HepG2 (cell line): ENCODE results near the gene GRHPR. TPM values are rescaled to one million over a fixed set of nuclear protein-coding genes. Genes with fewer than 3 reads are reported as not detected.

Source experiments
- HDAC2 ChIP-seq: sonication (generic); formaldehyde crosslinking; IDR thresholded peaks from 2 replicates; pipeline ENCODE4 v1.4.0; 2020; ENCODE audit warnings: missing genetic modification reagents
- HOXA5 ChIP-seq: sonication (generic); formaldehyde crosslinking; IDR thresholded peaks from 2 replicates; pipeline ENCODE4 v1.4.0; 2020; ENCODE audit warnings: missing genetic modification reagents
- NAIF1 ChIP-seq: sonication (generic); formaldehyde crosslinking; IDR thresholded peaks from 2 replicates; pipeline ENCODE4 v1.5.0; 2020; ENCODE audit warnings: mild to moderate bottlenecking, missing genetic modification reagents, borderline replicate concordance
- RAD21 ChIP-seq: fragments of 450-650 bp; formaldehyde crosslinking; IDR thresholded peaks from 2 replicates; pipeline ENCODE4 v1.5.0; 2020; ENCODE audit warnings: mild to moderate bottlenecking
- TAF1 ChIP-seq: sonication (generic); formaldehyde crosslinking; IDR thresholded peaks from 2 replicates; pipeline ENCODE4 v1.4.0; 2020; ENCODE audit warnings: missing genetic modification reagents
- YY1 ChIP-seq: IDR thresholded peaks from 2 replicates; pipeline ENCODE4 v1.6.1; 2011; ENCODE audit warnings: low read length, low read depth, moderate library complexity, mild to moderate bottlenecking; ENCODE audit not compliant: insufficient read depth, insufficient replicate concordance
- ZBED4 ChIP-seq: sonication (generic); formaldehyde crosslinking; IDR thresholded peaks from 2 replicates; pipeline ENCODE4 v1.4.0; 2020; ENCODE audit warnings: missing genetic modification reagents, borderline replicate concordance
- ZFP91 ChIP-seq: sonication (generic); formaldehyde crosslinking; IDR thresholded peaks from 2 replicates; pipeline ENCODE4 v1.9.0; 2022; ENCODE audit warnings: missing genetic modification reagents, mild to moderate bottlenecking, borderline replicate concordance
- ZMAT5 ChIP-seq: sonication (generic); formaldehyde crosslinking; IDR thresholded peaks from 2 replicates; pipeline ENCODE4 v1.5.0; 2020; ENCODE audit warnings: mild to moderate bottlenecking, low read depth, missing genetic modification reagents, borderline replicate concordance
- ZNF205 ChIP-seq: IDR thresholded peaks from 2 replicates; pipeline ENCODE4 v1.6.1; 2018; ENCODE audit warnings: missing biosample characterization, missing genetic modification reagents
- ZNF280D ChIP-seq: sonication (generic); formaldehyde crosslinking; IDR thresholded peaks from 2 replicates; pipeline ENCODE4 v1.5.1; 2020; ENCODE audit warnings: mild to moderate bottlenecking, missing genetic modification reagents
- ZNF335 ChIP-seq: sonication (generic); formaldehyde crosslinking; IDR thresholded peaks from 2 replicates; pipeline ENCODE4 v1.4.0; 2020; ENCODE audit warnings: missing genetic modification reagents
- ZNF451 ChIP-seq: sonication (generic); formaldehyde crosslinking; IDR thresholded peaks from 2 replicates; pipeline ENCODE4 v1.5.0; 2020; ENCODE audit warnings: mild to moderate bottlenecking, missing genetic modification reagents
- ZNF724P ChIP-seq: sonication (generic); formaldehyde crosslinking; IDR thresholded peaks from 2 replicates; pipeline ENCODE4 v1.8.0; 2022; ENCODE audit warnings: missing genetic modification reagents, borderline replicate concordance
- polyA plus RNA-seq, 8 experiments: library from polyadenylated mRNA; depleted of rRNA in 3 of 8; stranded (reverse) in 7 of 8; unstranded in 1 of 8; fragments of >200 nt; fragmentation: Illumina TruSeq in 4 of 8; extraction: Trizol in 4 of 8; gene quantifications; 2 replicates each; pipeline versions ENCODE4 v1.2.1 to v1.2.3, GENCODE V29; 2011 to 2016; ENCODE audit warnings: low read depth in 4 of 8, missing spikeins in 1 of 8, mixed read lengths in 1 of 8; ENCODE audit not compliant: insufficient read depth in 1 of 8
- total RNA-seq, 5 experiments: library from RNA; depleted of rRNA; stranded (reverse); fragments of >200 nt; fragmentation: Illumina TruSeq; extraction: Trizol; gene quantifications; 2 replicates each; pipeline ENCODE4 v1.2.3, GENCODE V29; 2016; ENCODE audit warnings: low read depth in 1 of 5
- TF ChIP-seq, protein P1 (sequence below): sonication (generic); formaldehyde crosslinking; IDR thresholded peaks from 2 replicates; pipeline ENCODE4 v1.5.0; 2020; ENCODE audit warnings: missing genetic modification reagents, mild to moderate bottlenecking, borderline replicate concordance
- TF ChIP-seq, protein P2 (sequence below): IDR thresholded peaks from 2 replicates; pipeline ENCODE4 v1.6.1; 2016
- TF ChIP-seq, protein P3 (sequence below): IDR thresholded peaks from 2 replicates; pipeline ENCODE4 v1.6.1; 2016; ENCODE audit warnings: mild to moderate bottlenecking, missing biosample characterization, missing genetic modification reagents

GRHPR gene
- total and polyA plus RNA-seq, 2 of the 13 experiments (the other 11 are each of a cell fraction or from before 2014, with no cell fraction given): 113 to 115 TPM

GRCh38 chr9:37466037-37466709 is 43.7 kb downstream of the GRHPR start (continued):
- TF ChIP-seq ZFP91 (CRISPR knock-in tag) (peak; percentile 53; the same call in 1 of the 2 replicates), ZNF205 (CRISPR knock-in tag) (no peak), ZBED4 (CRISPR knock-in tag) (no peak), ZNF280D (CRISPR knock-in tag) (no peak), RAD21 (no peak), ZNF335 (CRISPR knock-in tag) (0 out of 2 replicates have a peak, but pooled peaks have one; percentile 30), NAIF1 (CRISPR knock-in tag) (peak; percentile 30; the same call in 1 of the 2 replicates), ZMAT5 (CRISPR knock-in tag) (no peak), YY1 (no peak), ZNF724P (CRISPR knock-in tag) (0 out of 2 replicates have a peak, but pooled peaks have one; percentile 42), ZNF451 (CRISPR knock-in tag) (no peak), TAF1 (peak; percentile 50; the same call in 1 of the 2 replicates), HDAC2 (CRISPR knock-in tag) (no peak; the same call in 1 of the 2 replicates), HOXA5 (CRISPR knock-in tag) (no peak; the same call in 1 of the 2 replicates)
- TF ChIP-seq, protein P1, sequence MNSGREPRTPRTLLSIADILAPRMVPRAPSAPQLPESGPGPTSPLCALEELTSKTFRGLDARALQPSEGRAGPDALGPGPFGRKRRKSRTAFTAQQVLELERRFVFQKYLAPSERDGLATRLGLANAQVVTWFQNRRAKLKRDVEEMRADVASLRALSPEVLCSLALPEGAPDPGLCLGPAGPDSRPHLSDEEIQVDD: no peak
- TF ChIP-seq, protein P2, sequence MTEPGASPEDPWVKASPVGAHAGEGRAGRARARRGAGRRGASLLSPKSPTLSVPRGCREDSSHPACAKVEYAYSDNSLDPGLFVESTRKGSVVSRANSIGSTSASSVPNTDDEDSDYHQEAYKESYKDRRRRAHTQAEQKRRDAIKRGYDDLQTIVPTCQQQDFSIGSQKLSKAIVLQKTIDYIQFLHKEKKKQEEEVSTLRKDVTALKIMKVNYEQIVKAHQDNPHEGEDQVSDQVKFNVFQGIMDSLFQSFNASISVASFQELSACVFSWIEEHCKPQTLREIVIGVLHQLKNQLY (CRISPR knock-in tag): no peak
- TF ChIP-seq, protein P3, sequence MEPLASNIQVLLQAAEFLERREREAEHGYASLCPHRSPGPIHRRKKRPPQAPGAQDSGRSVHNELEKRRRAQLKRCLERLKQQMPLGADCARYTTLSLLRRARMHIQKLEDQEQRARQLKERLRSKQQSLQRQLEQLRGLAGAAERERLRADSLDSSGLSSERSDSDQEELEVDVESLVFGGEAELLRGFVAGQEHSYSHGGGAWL (CRISPR knock-in tag): no peak; the same call in 1 of the 2 replicates
